22Rv1 (cell line): ENCODE measurements around the gene SEC14L1.

ENCODE experiments used
- CTCF ChIP-seq: fragments of 450-650 bp; IDR thresholded peaks from 2 replicates; pipeline ENCODE4 v1.5.1; 2017; ENCODE audit warnings: mild to moderate bottlenecking
- ZFX ChIP-seq: fragments of 450-650 bp; IDR thresholded peaks from 2 replicates; pipeline ENCODE4 v1.6.1; 2017; ENCODE audit warnings: antibody characterized with exemption, borderline replicate concordance

- TF ChIP-seq CTCF (no peak), ZFX (no peak)
Measured at GRCh38 chr17:77132411-77133086, 8.2 kb upstream of the SEC14L1 start.
